AG09309 (cell line): ENCODE measurements around the gene NUDT6.
"Not testable (repeated sequence)": the region's sequence is repeated elsewhere in the genome, so short reads cannot be mapped to it uniquely, and the experiment has no call there.

ENCODE experiments used
- DNase-seq: peaks from one replicate; pipeline ENCODE4 v3.0.0-alpha.2; 2010; ENCODE audit warnings: low read depth
- H3K4me3 ChIP-seq: 2 replicates; pipeline ENCODE4 v1.5.1; 2011; ENCODE audit warnings: mild to moderate bottlenecking, low read depth, low read length, moderate library complexity; ENCODE audit not compliant: control insufficient read depth
- CTCF ChIP-seq: IDR thresholded peaks from 2 replicates; pipeline ENCODE4 v1.5.1; 2011; ENCODE audit warnings: mild to moderate bottlenecking, low read depth, low read length, inconsistent platforms; ENCODE audit not compliant: insufficient read depth, control insufficient read depth; ENCODE audit errors: missing control alignments

NUDT6 gene

DNA sequence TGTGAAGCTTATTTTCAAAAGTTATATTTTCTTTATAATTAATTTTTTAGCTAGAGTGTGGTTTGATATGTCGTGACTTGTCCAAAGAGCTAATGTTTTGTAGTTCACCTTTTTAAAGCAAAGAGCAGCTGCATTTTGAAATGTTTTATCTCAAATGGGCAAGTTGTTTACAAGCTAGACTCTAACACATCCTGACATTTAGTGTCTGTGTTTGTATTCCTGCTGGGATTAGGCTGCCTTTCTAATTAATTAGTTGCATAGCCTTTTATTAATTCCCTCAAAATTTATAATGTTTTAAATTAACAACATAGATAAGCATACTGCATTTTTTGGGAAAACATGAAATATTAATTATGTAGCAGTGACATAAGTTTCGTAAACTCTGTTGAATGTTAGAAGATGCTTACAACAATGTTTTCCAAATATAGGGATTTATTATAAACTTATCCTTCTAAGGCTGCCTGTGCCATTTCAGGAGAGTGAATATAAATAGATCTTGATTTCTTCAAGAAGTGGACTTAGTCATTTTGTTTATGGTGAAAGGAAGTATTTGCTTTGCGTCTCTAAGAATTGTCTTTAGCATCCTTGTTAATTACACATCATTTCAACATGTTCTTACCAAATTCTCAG lies 37.7 kb upstream of the NUDT6 start:
- H3K4me3 ChIP-seq: no peak overlapping the region
- no peak for TF ChIP-seq CTCF
- no peak for DNase-seq

GRCh38 chr4:122959441-122959840 lies 37.0 kb upstream of the NUDT6 start:
- no peak overlapping the region for H3K4me3 ChIP-seq
- no peak for TF ChIP-seq CTCF
- no peak for DNase-seq

DNA sequence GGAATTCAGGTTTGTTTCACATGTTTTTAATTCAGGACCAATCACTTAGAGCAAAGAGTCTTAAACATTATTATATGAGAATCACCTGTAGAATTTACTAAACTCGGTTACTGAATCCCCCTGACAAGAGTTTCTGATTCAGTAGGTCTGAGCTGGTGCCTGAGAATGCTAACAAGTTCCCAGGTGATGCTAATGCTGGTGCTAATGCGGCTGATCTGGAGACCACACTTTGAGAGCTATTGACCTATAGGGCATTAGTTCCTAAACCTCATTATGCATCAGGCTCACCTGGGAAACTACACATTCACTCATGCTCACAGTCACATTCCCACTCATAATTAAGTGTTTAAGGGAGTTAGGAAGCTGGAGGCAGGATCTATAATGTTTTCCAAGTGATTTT lies 36.1 kb upstream of the NUDT6 start:
- no peak for DNase-seq
- H3K4me3 ChIP-seq: no peak overlapping the region
- TF ChIP-seq CTCF: no peak

DNA sequence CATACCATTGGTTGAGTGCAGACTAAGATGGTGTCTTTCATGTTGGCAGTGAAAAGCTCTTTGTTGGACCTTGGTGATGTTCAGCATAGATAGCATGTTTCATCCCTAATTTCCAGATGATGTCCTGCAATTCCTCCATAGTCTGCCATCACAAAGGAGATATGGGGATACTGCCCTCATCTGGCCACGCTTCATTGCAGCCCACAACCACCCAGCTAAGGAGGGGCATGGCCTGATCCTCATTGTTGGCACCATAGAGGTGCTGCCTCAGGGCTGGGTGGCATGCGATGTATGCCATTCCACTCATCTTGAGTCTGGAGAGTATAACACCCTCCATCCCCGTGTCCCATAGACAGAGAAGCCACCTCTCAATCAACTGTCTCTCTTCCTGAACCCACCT lies 31.5 kb upstream of the NUDT6 start:
- H3K4me3 ChIP-seq: no peak overlapping the region
- TF ChIP-seq CTCF: no peak
- no peak for DNase-seq

GRCh38 chr4:122952028-122952427 lies 29.6 kb upstream of the NUDT6 start:
- no peak overlapping the region for H3K4me3 ChIP-seq
- DNase-seq: no peak
- TF ChIP-seq CTCF: no peak

- no peak for TF ChIP-seq CTCF
- no peak for DNase-seq
- no peak overlapping the region for H3K4me3 ChIP-seq
Observed at GRCh38 chr4:122948671-122949070, 26.3 kb upstream of the NUDT6 start.

DNA sequence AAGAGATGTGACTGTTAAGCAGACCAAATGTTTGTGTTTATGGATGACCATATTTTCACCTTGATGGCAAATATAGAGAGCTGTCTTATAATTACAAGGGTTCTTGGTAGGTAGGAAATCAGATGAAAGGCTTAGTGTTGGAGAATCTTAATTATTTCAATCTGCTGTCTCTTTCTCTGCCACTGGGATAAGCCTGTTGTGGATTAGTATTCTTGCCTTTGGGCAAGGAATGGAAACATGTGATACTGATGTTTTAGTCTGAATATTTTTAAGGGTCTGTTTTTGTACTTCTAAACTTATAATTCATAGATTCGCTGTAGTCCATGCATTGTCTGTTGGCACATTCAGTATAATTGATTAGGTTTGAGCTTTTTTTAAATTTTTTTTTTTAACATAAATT lies 23.7 kb upstream of the NUDT6 start:
- TF ChIP-seq CTCF: no peak
- DNase-seq: no peak
- H3K4me3 ChIP-seq: no peak overlapping the region

DNA sequence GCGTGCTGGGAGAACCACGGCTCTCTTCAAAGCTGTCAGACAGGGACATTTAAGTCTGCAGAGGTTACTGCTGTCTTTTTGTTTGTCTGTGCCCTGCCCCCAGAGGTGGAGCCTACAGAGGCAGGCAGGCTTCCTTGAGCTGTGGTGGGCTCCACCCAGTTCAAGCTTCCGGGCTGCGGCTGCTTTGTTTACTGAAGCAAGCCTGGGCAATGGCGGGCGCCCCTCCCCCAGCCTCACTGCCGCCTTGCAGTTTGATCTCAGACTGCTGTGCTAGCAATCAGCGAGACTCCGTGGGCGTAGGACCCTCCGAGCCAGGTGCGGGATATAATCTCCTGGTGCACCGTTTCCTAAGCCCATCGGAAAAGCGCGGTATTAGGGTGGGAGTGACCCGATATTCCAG lies 22.7 kb upstream of the NUDT6 start:
- DNase-seq, H3K4me3 ChIP-seq: not testable (repeated sequence)
